ENCODE data around the gene GPM6B.

DNA sequence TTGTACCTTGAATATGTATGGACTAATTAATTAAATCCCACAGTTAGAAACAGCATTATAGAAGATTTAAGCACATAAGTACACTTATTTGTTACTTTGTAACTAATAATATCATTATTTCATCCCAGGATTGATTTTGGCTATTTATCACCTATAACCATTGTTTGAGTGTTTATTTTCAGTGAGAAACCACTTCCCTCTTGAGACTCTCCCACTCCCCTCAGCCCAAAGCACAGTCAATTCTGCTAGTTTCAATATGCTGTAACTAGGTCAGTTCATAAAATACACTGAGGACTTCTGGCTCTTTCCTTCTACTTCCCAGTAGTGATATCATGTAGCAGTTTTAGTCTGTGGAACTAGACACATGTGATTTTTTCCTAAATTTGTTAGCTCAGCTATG, 66.1 kb downstream of the GPM6B start:
- no peak for TF ChIP-seq CTCF (IDR thresholded peaks at IDR 0.05)
- no peak for TF ChIP-seq POLR2AphosphoS5 (IDR thresholded peaks at IDR 0.05)
- no peak for TF ChIP-seq EP300 (IDR thresholded peaks at IDR 0.05)
- TF ChIP-seq POLR2A (IDR thresholded peaks at IDR 0.05), result no peak

Data from gastroesophageal sphincter (tissue), 3 donors.